ENCODE data around the gene GABRD. TPM values are rescaled to one million over a fixed set of nuclear protein-coding genes. Genes with fewer than 3 reads are reported as not detected.

The GABRD gene
- total and polyA plus RNA-seq, 2 of the 13 experiments (the other 11 are each of a cell fraction or from before 2014, with no cell fraction given): not detected

GRCh38 chr1:2072109-2072806 is 53.1 kb downstream of the GABRD start:
- Histone ChIP-seq H3K27ac (ENCODE audit: extremely low read length, insufficient read depth, low read length) (peak overlapping the region; percentile 43), H3K4me1 (ENCODE audit: insufficient read depth, low read length) (peaks cover 14% of the 10 kb centered on the region), H3K27me3 (ENCODE audit: control insufficient read depth in 1 of 2, insufficient read depth in 2 of 2, low read length in 2 of 2) (no peaks in the 10 kb centered on the region), H3K4me2 (ENCODE audit: low read depth, low read length) (no peak overlapping the region), H3K4me3 (replicated peaks in 1 of 3; ENCODE audit: insufficient read depth in 1 of 3, low read depth in 2 of 3, low read length in 3 of 3) (no peak overlapping the region), H4K20me1 (ENCODE audit: insufficient read depth, low read length) (no peaks in the 10 kb centered on the region), H3K9me3 (ENCODE audit: low read length) (peaks cover 4% of the 10 kb centered on the region; the same call in 1 of the 2 replicates), H3K36me3 (replicated peaks in 1 of 2; ENCODE audit: control insufficient read depth in 1 of 2, insufficient read depth in 2 of 2, low read length in 2 of 2) (peaks cover 2 to 10% of the 10 kb centered on the region in 2 experiments; a peak in 3 of 5 replicates), H2AFZ (ENCODE audit: low read length) (no peak overlapping the region), H3K79me2 (ENCODE audit: insufficient read depth, low read length) (no peaks in the 10 kb centered on the region), H3K9ac (ENCODE audit: insufficient read depth, low read depth, low read length) (no peak overlapping the region)
- POLR2A ChIA-PET: no interaction called here
- FAIRE-seq (no peak), ATAC-seq (no peak; the same call in 2 of the 3 replicates), DNase-seq (ENCODE audit: low spot score) (no peak)
- BruUV-seq (replicated peaks): no TSS peak
- WGBS (ENCODE audit: low lambda C conversion rate): 91% methylated on average over 12 of the region's 25 CpGs
- intact Hi-C loops (cut with micrococcal nuclease; ENCODE audit: unreplicated experiment) (no loop called here), in situ Hi-C loops (cut with HindIII; ENCODE audit: extremely low pct_ligation_motif_present, low pct_unique_long_range_greater_than_20kb) (no loop called here)
- CTCF ChIA-PET (ENCODE audit: low intra/inter-chr PET ratio, low total read pairs): no interaction called here
- TF ChIP-seq HNF4A (CRISPR knock-in tag; IDR thresholded peaks at IDR 0.05) (peak; percentile 50; the same call in 1 of the 2 replicates), TFAP4 (IDR thresholded peaks at IDR 0.05; ENCODE audit: borderline replicate concordance, low read depth) (0 out of 2 replicates have a peak, but pooled peaks have one; percentile 8), ZNF687 (CRISPR knock-in tag; IDR thresholded peaks at IDR 0.05) (peak; percentile 67), GMEB2 (CRISPR knock-in tag; IDR thresholded peaks at IDR 0.05; ENCODE audit: low read depth) (no peak), HDAC1 (CRISPR knock-in tag; IDR thresholded peaks at IDR 0.05) (no peak), PAXIP1 (CRISPR knock-in tag; conservative IDR thresholded peaks at IDR 0.05) (0 out of 2 replicates have a peak, but pooled peaks have one; percentile 25), ZNF883 (CRISPR knock-in tag; IDR thresholded peaks at IDR 0.05; ENCODE audit: not compliant biosample characterization) (no peak), RARA (CRISPR knock-in tag; IDR thresholded peaks at IDR 0.05) (0 out of 2 replicates have a peak, but pooled peaks have one; percentile 29), ZNF350 (CRISPR knock-in tag; IDR thresholded peaks at IDR 0.05; ENCODE audit: borderline replicate concordance, low read depth) (no peak), DPF2 (CRISPR knock-in tag; IDR thresholded peaks at IDR 0.05; ENCODE audit: borderline replicate concordance, low read depth) (no peak), MYC (CRISPR knock-in tag; IDR thresholded peaks at IDR 0.05; ENCODE audit: borderline replicate concordance) (peak; percentile 32; the same call in 1 of the 2 replicates), ZBTB38 (CRISPR knock-in tag; IDR thresholded peaks at IDR 0.05) (peak; percentile 89; the same call in 1 of the 2 replicates), ZNF143 (CRISPR knock-in tag; IDR thresholded peaks at IDR 0.05) (no peak)

Measured in HepG2 (cell line).